Transverse colon (tissue), 4 donors: Measurements from ENCODE around the gene AIP.

Experiments
- CTCF ChIP-seq, 5 experiments: fragments of 200-600 bp in 3 of 5; fragments of 450-650 bp in 2 of 5; sonication (generic) in 3 of 5; IDR thresholded peaks; 1 replicate in 2 of 5; 2 replicates in 3 of 5; pipeline ENCODE4 v1.5.1; 2016 to 2017; ENCODE audit warnings: antibody characterized with exemption in 5 of 5, inconsistent platforms in 3 of 5, mild to moderate bottlenecking in 2 of 5, moderate library complexity in 1 of 5
- POLR2A ChIP-seq: fragments of 450-650 bp; IDR thresholded peaks from one replicate; pipeline ENCODE4 v1.6.1; 2016; ENCODE audit warnings: antibody characterized with exemption, mild to moderate bottlenecking, moderate library complexity
- POLR2AphosphoS5 ChIP-seq, 3 donors: sonication (generic); formaldehyde crosslinking; IDR thresholded peaks; one replicate each; pipeline ENCODE4 v1.6.1; 2016; ENCODE audit warnings: antibody characterized with exemption in 3 of 3

- TF ChIP-seq CTCF (IDR thresholded peaks at IDR 0.05) (no peak), POLR2A (no peak), POLR2AphosphoS5 (IDR thresholded peaks at IDR 0.05) (no peak)
These were observed 2.1 kb downstream of the AIP start for GRCh38 chr11:67484847-67485311.
